Uterus (tissue), 4 donors: ENCODE data around the gene CATSPERE. TPM values are rescaled to one million over a fixed set of nuclear protein-coding genes. Genes with fewer than 3 reads are reported as not detected.
"Not testable (repeated sequence)": the region's sequence is repeated elsewhere in the genome, so short reads cannot be mapped to it uniquely, and the experiment has no call there.

Experiments used
- DNase-seq, 2 donors: peaks; one replicate each; pipeline ENCODE4 v3.0.0-alpha.2; 2019 to 2020
- H3K27ac ChIP-seq, 2 donors: fragments of 200-600 bp; sonication (generic); 1 replicate in 1 of 2; 2 replicates in 1 of 2; pipeline ENCODE4 v1.5.1; 2016 to 2018
- H3K27me3 ChIP-seq, 2 donors: fragments of 200-600 bp; sonication (generic); one replicate each; pipeline ENCODE4 v1.5.1; 2018 to 2019; ENCODE audit warnings: control low read depth in 1 of 2
- H3K36me3 ChIP-seq, 2 donors: fragments of 200-600 bp; sonication (generic); one replicate each; pipeline ENCODE4 v1.5.1; 2019; ENCODE audit warnings: control low read depth in 1 of 2
- H3K4me1 ChIP-seq, 2 donors: fragments of 200-600 bp; sonication (generic); one replicate each; pipeline ENCODE4 v1.5.1; 2018 to 2019; ENCODE audit warnings: control low read depth in 1 of 2
- H3K4me3 ChIP-seq, 2 donors: fragments of 200-600 bp; sonication (generic); 1 replicate in 1 of 2; 2 replicates in 1 of 2; pipeline ENCODE4 v1.5.1; 2018 to 2019; ENCODE audit warnings: mild to moderate bottlenecking in 1 of 2
- H3K9me3 ChIP-seq, 2 donors: fragments of 200-600 bp; sonication (generic); one replicate each; pipeline ENCODE4 v1.5.1; 2019; ENCODE audit warnings: control low read depth in 1 of 2
- POLR2A ChIP-seq, 2 donors: fragments of 450-650 bp; IDR thresholded peaks; one replicate each; pipeline ENCODE4 v1.6.1; 2016; ENCODE audit warnings: antibody characterized with exemption in 2 of 2, mild to moderate bottlenecking in 1 of 2, moderate library complexity in 1 of 2
- intact Hi-C: fragments of 100-400 bp; cut with DNase I; formaldehyde crosslinking; loops from one replicate; pipeline ENCODE4 v1.15.1; 2023; ENCODE audit warnings: low total_unique reads
- total RNA-seq, 4 donors: library from RNA; depleted of rRNA in 3 of 4; stranded (reverse); fragments of >200 nt in 3 of 4; gene quantifications; one replicate each; pipeline versions ENCODE4 v1.1.0 to v1.2.4, GENCODE V29; 2014 to 2023
- TF ChIP-seq, protein P1 (sequence below), 4 experiments: fragments of 200-600 bp in 2 of 4; fragments of 450-650 bp in 2 of 4; sonication (generic) in 2 of 4; IDR thresholded peaks; one replicate each; pipeline ENCODE4 v1.5.1; 2016 to 2019; ENCODE audit warnings: antibody characterized with exemption in 4 of 4, mild to moderate bottlenecking in 2 of 4, moderate library complexity in 1 of 4
- donor health status: DM: yes; HTN: yes; CAD: no.

The CATSPERE gene
- total RNA-seq, 4 donors from 2014 or later: 2.7 to 16.8 (median 4.3) TPM

DNA sequence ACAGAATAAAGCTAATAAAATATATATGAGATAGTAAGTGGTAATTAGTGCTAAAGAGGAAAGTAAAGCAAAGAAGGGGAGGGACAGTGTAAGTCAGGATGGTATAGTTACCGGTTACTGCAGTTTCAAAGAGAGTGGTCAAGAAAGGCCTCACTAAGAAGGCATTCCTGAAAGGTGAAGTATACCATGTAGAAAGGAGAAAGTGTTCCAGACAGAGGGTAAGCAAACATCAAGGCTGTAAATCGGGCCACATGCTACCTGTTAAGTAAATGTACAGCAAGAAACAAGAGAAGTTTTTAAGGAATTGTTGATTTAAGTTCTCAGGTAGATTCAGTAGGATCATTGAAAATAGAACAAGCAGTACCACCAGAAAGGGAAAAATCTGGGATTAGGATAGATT, 201.5 kb downstream of the CATSPERE start:
- H3K27me3 ChIP-seq: no peaks in the 10 kb centered on the region
- no peaks in the 10 kb centered on the region for H3K9me3 ChIP-seq
- no peak overlapping the region for H3K27ac ChIP-seq
- TF ChIP-seq POLR2A (IDR thresholded peaks at IDR 0.05): no peak
- TF ChIP-seq, protein P1, sequence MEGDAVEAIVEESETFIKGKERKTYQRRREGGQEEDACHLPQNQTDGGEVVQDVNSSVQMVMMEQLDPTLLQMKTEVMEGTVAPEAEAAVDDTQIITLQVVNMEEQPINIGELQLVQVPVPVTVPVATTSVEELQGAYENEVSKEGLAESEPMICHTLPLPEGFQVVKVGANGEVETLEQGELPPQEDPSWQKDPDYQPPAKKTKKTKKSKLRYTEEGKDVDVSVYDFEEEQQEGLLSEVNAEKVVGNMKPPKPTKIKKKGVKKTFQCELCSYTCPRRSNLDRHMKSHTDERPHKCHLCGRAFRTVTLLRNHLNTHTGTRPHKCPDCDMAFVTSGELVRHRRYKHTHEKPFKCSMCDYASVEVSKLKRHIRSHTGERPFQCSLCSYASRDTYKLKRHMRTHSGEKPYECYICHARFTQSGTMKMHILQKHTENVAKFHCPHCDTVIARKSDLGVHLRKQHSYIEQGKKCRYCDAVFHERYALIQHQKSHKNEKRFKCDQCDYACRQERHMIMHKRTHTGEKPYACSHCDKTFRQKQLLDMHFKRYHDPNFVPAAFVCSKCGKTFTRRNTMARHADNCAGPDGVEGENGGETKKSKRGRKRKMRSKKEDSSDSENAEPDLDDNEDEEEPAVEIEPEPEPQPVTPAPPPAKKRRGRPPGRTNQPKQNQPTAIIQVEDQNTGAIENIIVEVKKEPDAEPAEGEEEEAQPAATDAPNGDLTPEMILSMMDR (IDR thresholded peaks at IDR 0.05): no peak
- intact Hi-C loops: no loop called here
- DNase-seq: no peak
- H3K4me1 ChIP-seq: peaks cover 0 to 13% of the 10 kb centered on the region in 2 donors
- no peak overlapping the region for H3K4me3 ChIP-seq
- no peaks in the 10 kb centered on the region for H3K36me3 ChIP-seq

DNA sequence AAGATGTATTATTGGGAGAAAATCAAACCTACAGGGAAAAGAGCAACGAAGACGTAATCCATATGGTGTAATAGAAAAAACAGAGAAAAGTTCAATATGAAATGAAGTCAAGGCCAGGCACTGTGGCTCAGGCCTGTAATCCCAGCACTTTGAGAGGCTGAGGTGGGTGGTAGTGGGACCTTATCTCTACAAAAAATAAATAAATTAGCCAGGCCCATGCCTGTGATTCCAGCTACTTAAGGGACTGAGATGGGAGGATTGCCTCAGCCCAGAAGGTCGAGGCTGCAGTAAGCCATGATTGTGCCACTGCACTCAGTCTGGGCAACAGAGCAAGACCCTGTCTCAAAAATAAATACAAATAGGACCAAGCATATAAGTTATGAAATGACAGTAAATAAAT, 203.3 kb downstream of the CATSPERE start:
- Histone ChIP-seq H3K9me3 (no peaks in the 10 kb centered on the region), H3K36me3 (no peaks in the 10 kb centered on the region), H3K4me3 (no peak overlapping the region), H3K27me3 (no peaks in the 10 kb centered on the region), H3K4me1 (peaks cover 0 to 7% of the 10 kb centered on the region in 2 donors), H3K27ac (no peak overlapping the region)
- TF ChIP-seq, protein P1 (IDR thresholded peaks at IDR 0.05): no peak
- no peak for TF ChIP-seq POLR2A (IDR thresholded peaks at IDR 0.05)
- intact Hi-C loops: no loop called here
- DNase-seq: no peak

DNA sequence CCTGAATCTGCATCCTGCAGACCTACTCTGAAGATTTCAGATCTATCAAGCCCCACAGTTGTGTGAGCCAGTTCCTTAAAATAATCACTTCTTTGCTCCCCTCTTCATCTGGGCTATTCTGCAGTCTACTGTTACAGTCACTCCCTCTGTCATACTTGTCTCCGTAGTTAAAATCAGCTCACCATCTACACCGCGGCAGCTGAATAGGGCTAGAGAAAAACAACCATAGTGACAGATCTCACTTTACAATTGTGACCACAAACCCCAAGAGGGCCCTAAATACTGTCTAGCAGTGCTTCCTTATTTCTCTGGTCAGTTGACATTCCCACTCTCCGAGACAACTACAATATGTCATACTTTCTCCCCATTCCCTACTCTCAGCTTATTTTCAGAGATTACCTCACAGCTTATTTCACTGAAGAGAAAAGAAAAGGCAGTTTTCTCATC, 204.7 kb downstream of the CATSPERE start:
- Histone ChIP-seq H3K27ac (no peak overlapping the region), H3K27me3 (no peaks in the 10 kb centered on the region), H3K36me3 (no peaks in the 10 kb centered on the region), H3K4me1 (peaks cover 0 to 7% of the 10 kb centered on the region in 2 donors), H3K4me3 (no peak overlapping the region), H3K9me3 (no peaks in the 10 kb centered on the region)
- intact Hi-C loops: no loop called here
- no peak for DNase-seq
- no peak for TF ChIP-seq POLR2A (IDR thresholded peaks at IDR 0.05)
- TF ChIP-seq, protein P1 (IDR thresholded peaks at IDR 0.05): no peak

DNA sequence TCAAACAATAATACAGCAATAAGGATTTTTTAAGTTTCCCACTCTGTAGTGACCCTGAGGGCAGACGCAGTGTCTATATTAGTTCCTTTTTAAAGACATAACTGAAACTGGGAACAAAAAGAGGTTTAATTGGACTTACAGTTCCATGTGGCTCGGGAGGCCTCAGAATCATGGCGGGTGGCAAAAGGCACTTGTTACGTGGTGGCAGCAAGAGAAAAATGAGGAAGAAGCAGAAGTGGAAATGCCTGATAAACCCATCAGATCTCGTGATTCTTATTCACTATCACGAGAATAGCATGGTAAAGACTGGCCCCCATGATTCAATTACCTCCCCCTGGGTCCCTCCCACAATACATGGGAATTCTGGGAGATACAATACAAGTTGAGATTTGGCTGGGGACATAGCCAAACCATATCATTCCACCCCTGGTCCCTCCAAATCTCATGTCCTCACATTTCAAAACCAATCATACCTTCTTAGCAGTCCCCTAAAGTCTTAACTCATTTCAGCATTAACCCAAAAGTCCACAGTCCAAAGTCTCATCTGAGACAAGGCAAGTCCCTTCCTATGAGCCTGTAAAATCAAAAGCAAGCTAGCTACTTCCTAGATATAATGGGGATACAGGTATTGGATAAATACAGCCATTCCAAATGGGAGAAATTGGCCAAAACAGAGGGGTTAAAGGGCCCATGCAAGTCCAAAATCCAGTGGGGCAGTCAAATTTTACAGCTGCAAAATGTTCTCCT, 205.8 kb downstream of the CATSPERE start:
- H3K4me3 ChIP-seq, intact Hi-C loops: not testable (repeated sequence)

DNA sequence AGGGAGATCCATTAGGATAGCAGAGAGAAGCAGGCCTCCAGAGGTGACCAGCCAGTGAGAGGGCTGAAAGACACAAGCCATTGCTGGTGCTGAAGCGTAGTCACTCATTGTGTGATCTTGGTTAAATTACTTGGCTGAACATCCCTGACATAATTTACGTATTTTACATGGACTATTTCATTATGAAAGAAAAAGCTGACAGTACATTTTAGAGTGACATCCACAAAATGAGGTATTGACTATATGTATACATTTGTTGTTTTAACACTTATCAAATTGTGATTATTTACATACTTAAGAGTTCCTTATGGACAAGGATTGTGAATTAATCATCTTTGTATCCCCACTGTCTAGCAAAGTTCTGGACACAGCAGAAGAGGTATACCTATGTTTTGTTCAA, 206.7 kb downstream of the CATSPERE start:
- H3K36me3 ChIP-seq: no peaks in the 10 kb centered on the region
- H3K27ac ChIP-seq: no peak overlapping the region
- DNase-seq: no peak
- intact Hi-C loops: no loop called here
- H3K4me1 ChIP-seq: peaks cover 0 to 7% of the 10 kb centered on the region in 2 donors
- no peaks in the 10 kb centered on the region for H3K9me3 ChIP-seq
- no peaks in the 10 kb centered on the region for H3K27me3 ChIP-seq
- TF ChIP-seq, protein P1 (IDR thresholded peaks at IDR 0.05): no peak
- TF ChIP-seq POLR2A (IDR thresholded peaks at IDR 0.05): no peak
- H3K4me3 ChIP-seq: no peak overlapping the region

More for the DNA sequence above, 205.8 kb downstream of the CATSPERE start:
- not testable (repeated sequence) for H3K9me3 ChIP-seq, DNase-seq, H3K27ac ChIP-seq, H3K27me3 ChIP-seq, H3K36me3 ChIP-seq, H3K4me1 ChIP-seq
